ENCODE measurements around the gene DDIT4.
"Not testable (repeated sequence)": the region's sequence is repeated elsewhere in the genome, so short reads cannot be mapped to it uniquely, and the experiment has no call there.

DDIT4 gene, protein sequence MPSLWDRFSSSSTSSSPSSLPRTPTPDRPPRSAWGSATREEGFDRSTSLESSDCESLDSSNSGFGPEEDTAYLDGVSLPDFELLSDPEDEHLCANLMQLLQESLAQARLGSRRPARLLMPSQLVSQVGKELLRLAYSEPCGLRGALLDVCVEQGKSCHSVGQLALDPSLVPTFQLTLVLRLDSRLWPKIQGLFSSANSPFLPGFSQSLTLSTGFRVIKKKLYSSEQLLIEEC

DNA sequence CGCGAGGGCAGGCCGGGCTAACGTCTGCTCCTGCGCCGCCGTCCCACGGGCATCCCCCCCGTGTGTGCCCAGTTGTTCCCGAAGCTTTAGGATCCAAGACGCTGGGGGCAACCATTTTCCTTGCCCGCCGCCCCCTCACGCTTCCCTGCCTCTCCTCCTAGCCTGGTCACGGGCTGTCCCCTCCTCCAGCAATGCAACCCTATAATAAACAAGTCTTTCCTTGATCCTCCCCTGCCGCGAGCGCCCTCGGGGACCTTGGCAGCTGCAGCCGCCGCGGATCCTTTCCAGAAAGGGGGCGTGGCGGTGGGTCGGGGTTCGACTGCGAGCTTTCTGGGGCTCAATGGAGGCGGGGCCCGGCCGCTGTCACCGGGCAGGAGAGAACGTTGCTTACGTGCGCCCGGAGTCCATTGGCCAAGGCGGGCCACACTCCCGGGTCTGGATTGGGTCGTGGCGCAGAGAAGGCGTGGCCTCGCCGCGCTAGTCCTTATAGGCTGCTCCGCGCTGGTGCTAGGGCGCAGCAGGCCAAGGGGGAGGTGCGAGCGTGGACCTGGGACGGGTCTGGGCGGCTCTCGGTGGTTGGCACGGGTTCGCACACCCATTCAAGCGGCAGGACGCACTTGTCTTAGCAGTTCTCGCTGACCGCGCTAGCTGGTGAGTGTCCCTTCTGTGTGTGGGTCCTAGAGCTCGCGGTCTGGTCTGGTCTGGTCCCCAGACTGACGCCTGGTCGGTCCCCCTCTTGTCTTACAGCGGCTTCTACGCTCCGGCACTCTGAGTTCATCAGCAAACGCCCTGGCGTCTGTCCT, at the start of gene DDIT4:
Gene DDIT4, plus strand, starts transcription at position 515 of the 803 bp plus-strand sequence. CDS start 293 bp downstream, outside the sequence.
- peaks cover 0 to 9% of the 10 kb centered on the region in 2 donors for H3K36me3 ChIP-seq (ENCODE audit: control insufficient read depth in 2 of 2, insufficient read depth in 2 of 2, low read length in 2 of 2)
- peak within 1 kb of the TSS; percentile 98 for H3K27ac ChIP-seq (ENCODE audit: low read length)
- H3K4me1 ChIP-seq (ENCODE audit: control insufficient read depth, insufficient read depth, low read length): peaks cover 30% of the 10 kb centered on the region
- H3K4me3 ChIP-seq (ENCODE audit: low read length in 2 of 2): peak within 1 kb of the TSS; percentile 90 to 99
- H3K9ac ChIP-seq (ENCODE audit: low read length in 2 of 2): peak within 1 kb of the TSS; percentile 89 to 95
- H3K9me3 ChIP-seq (ENCODE audit: control insufficient read depth in 2 of 2, low read length in 2 of 2): no peaks in the 10 kb centered on the region
- H3K27me3 ChIP-seq (ENCODE audit: control insufficient read depth in 1 of 2, insufficient read depth in 2 of 2, low read length in 2 of 2): no peaks in the 10 kb centered on the region

DNA sequence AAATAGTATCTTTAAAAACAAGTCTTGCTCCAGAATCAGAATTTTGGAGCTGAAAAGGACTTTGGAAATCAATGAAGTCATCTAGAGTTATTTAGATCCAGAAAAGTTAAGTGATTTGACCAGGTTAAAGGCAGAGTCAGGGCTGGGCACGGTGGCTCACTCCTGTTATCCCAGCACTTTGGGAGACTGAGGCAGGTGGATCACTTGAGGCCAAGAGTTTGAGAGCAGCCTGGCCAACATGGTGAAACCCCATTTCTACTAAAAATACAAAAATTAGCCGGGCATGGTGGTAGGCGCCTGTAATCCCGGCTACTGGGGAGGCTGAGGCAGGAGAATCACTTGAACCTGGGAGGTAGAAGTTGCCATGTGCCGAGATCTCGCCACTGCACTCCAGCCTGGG, 49.5 kb upstream of the DDIT4 start:
- H3K27ac ChIP-seq (ENCODE audit: low read length); H3K36me3 ChIP-seq (ENCODE audit: control insufficient read depth in 2 of 2, insufficient read depth in 2 of 2, low read length in 2 of 2); H3K27me3 ChIP-seq (ENCODE audit: control insufficient read depth in 1 of 2, insufficient read depth in 2 of 2, low read length in 2 of 2); H3K4me3 ChIP-seq (ENCODE audit: low read length in 2 of 2); H3K4me1 ChIP-seq (ENCODE audit: control insufficient read depth, insufficient read depth, low read length); H3K9ac ChIP-seq (ENCODE audit: low read length in 2 of 2); H3K9me3 ChIP-seq (ENCODE audit: control insufficient read depth in 2 of 2, low read length in 2 of 2): not testable (repeated sequence)

DNA sequence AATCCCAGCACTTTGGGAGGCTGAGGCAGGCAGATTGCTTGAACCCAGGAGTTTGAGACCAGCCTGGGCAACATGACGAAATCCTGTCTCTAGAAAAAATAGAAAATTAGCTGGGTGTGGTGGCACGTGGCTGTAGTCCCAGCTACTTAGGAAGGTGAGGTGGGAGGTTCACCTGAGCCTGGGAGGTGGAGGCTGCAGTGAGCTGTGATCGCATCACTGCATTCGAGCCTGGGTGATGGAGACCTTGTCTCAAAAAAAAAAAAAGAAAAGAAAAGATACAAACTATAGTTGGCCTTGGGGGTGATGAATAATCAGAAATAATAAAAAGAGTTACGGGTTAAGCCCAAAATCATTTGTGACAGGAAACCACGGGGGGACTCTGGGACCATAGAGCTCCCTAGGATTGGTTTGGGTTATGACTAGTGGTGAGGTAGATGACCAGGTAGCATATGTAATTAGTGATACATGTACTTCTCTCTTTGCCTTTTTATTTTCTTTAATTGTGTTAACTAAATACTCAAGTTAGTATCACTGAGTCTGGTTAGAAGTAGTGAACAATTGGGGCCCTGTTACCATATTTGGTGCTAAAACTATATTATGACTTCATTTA, 47.2 kb upstream of the DDIT4 start:
- Histone ChIP-seq H3K9ac (ENCODE audit: low read length in 2 of 2) (no peak overlapping the region), H3K36me3 (ENCODE audit: control insufficient read depth in 2 of 2, insufficient read depth in 2 of 2, low read length in 2 of 2) (peaks cover 11 to 14% of the 10 kb centered on the region in 2 donors), H3K4me1 (ENCODE audit: control insufficient read depth, insufficient read depth, low read length) (peaks cover 11% of the 10 kb centered on the region), H3K27ac (ENCODE audit: low read length) (no peak overlapping the region), H3K4me3 (ENCODE audit: low read length in 2 of 2) (no peak overlapping the region), H3K9me3 (ENCODE audit: control insufficient read depth in 2 of 2, low read length in 2 of 2) (no peaks in the 10 kb centered on the region), H3K27me3 (ENCODE audit: control insufficient read depth in 1 of 2, insufficient read depth in 2 of 2, low read length in 2 of 2) (no peaks in the 10 kb centered on the region)

DNA sequence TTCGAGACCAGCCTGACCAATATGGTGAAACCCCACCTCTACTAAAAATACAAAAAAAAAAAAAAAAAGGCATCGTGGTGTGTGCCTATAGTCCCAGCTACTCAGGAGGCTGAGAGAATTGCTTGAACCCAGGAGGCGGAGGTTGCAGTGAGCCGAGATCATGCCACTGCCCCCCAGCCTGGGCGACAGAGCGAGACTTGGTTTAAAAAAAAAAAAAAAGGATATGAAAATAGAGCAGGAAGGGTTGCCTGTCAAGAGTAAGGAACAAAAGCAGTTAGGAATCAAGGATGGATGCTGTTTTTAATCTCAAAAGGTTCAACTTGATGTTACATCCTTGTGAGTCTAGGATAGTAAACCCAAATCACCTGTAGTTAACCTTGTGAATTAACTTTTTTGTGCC, 45.9 kb upstream of the DDIT4 start:
- no peaks in the 10 kb centered on the region for H3K27me3 ChIP-seq (ENCODE audit: control insufficient read depth in 1 of 2, insufficient read depth in 2 of 2, low read length in 2 of 2)
- H3K4me3 ChIP-seq (ENCODE audit: low read length in 2 of 2): no peak overlapping the region
- H3K9ac ChIP-seq (ENCODE audit: low read length in 2 of 2): no peak overlapping the region
- H3K4me1 ChIP-seq (ENCODE audit: control insufficient read depth, insufficient read depth, low read length): peaks cover 11% of the 10 kb centered on the region
- H3K36me3 ChIP-seq (ENCODE audit: control insufficient read depth in 2 of 2, insufficient read depth in 2 of 2, low read length in 2 of 2): peaks cover 12 to 17% of the 10 kb centered on the region in 2 donors
- H3K9me3 ChIP-seq (ENCODE audit: control insufficient read depth in 2 of 2, low read length in 2 of 2): no peaks in the 10 kb centered on the region
- H3K27ac ChIP-seq (ENCODE audit: low read length): peak overlapping the region; percentile 20

DNA sequence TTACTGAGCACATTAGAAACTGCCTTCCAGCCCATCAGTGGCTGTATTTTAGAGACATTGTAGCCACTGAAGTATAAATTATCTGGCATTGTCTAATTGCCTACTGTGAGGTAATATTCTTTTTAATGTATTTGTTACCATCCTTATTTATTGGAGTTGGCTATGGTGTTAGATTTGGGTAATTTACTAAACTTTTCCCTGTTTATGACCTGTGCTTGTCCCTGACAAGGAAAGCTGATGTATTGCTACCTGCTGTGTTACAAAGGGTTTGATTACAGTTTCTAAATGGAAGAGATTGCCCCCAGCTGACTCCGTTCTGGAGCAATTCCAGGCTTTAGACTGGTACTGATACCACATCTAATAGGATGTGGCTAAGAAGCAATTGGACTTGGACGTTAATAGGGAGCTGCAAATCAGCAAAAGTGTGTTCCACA, 45.4 kb upstream of the DDIT4 start:
- Histone ChIP-seq H3K9me3 (ENCODE audit: control insufficient read depth in 2 of 2, low read length in 2 of 2) (no peaks in the 10 kb centered on the region), H3K27me3 (ENCODE audit: control insufficient read depth in 1 of 2, insufficient read depth in 2 of 2, low read length in 2 of 2) (no peaks in the 10 kb centered on the region), H3K27ac (ENCODE audit: low read length) (peak overlapping the region; percentile 20), H3K4me3 (ENCODE audit: low read length in 2 of 2) (no peak overlapping the region), H3K36me3 (ENCODE audit: control insufficient read depth in 2 of 2, insufficient read depth in 2 of 2, low read length in 2 of 2) (peaks cover 17 to 21% of the 10 kb centered on the region in 2 donors), H3K9ac (ENCODE audit: low read length in 2 of 2) (no peak overlapping the region), H3K4me1 (ENCODE audit: control insufficient read depth, insufficient read depth, low read length) (peaks cover 11% of the 10 kb centered on the region)

DNA sequence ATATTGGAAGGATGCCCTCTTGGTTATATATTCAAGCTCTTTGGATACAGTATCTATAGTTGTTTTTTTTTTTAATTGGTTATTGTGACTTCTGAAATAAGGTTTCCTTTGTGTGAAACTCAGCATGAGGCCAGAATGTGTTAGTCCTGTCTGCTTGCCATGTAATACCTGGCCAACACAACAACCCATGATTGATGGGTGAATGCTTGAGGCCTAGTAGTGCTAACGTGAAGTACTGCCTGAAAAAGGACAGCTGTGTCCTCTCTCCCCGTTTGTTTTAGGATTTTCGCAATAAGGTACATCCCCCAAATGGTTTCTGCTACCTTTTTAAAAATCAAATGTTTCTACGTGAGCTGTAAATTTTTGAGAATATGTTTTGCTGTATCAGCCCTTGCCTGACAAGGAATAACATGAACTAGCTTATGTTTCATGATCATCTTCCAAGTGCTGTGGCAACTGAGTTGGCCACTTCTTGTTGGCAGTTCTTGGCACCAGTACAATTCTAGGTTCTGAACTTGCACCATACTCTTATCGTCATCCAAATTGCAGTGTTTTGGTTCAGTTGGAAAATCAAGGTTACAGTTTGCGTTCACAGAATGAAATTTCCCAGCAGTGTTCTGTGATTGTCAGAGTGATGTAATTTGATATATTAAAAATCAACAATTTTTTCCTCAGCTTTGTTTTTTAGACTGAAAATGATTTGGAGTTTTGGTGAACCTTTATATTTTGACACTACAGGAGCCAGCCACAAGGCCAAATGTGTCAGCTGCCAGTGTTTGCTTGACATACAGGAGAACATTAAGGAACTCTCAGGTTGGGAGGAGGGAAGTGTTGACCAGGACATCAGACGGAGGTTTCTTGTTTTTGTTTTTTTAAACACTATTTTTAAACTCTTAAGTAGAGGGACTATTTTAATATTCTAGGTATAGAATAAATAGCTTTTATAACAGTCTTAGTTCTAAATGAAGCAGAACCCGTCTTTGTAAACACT, 44.2 kb upstream of the DDIT4 start:
- Histone ChIP-seq H3K27ac (ENCODE audit: low read length) (peak overlapping the region; percentile 53), H3K36me3 (ENCODE audit: control insufficient read depth in 2 of 2, insufficient read depth in 2 of 2, low read length in 2 of 2) (peaks cover 23 to 24% of the 10 kb centered on the region in 2 donors), H3K4me1 (ENCODE audit: control insufficient read depth, insufficient read depth, low read length) (peaks cover 11% of the 10 kb centered on the region)

DNA sequence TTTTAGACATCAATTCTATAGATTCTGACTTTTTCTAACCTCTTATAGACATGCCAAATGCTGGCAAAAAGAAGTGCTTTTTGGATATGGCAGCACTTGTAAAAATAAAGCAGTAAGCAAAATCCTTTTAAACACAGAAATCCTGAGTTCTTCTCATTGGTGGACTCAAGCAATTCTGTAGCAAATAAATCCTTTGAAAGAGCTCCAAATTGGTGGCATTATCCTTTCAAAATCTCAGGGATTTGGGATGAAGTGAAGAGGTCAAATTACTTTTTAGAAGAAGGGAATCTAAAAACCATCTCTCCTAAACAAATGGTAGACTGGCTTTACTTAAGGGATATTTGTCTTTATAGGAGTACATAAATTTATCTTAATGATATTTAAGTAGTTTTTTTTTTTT, 40.1 kb upstream of the DDIT4 start:
- peaks cover 11% of the 10 kb centered on the region for H3K4me1 ChIP-seq (ENCODE audit: control insufficient read depth, insufficient read depth, low read length)
- no peaks in the 10 kb centered on the region for H3K27me3 ChIP-seq (ENCODE audit: control insufficient read depth in 1 of 2, insufficient read depth in 2 of 2, low read length in 2 of 2)
- H3K27ac ChIP-seq (ENCODE audit: low read length): no peak overlapping the region
- H3K36me3 ChIP-seq (ENCODE audit: control insufficient read depth in 2 of 2, insufficient read depth in 2 of 2, low read length in 2 of 2): peaks cover 31 to 38% of the 10 kb centered on the region in 2 donors
- no peaks in the 10 kb centered on the region for H3K9me3 ChIP-seq (ENCODE audit: control insufficient read depth in 2 of 2, low read length in 2 of 2)
- no peak overlapping the region for H3K4me3 ChIP-seq (ENCODE audit: low read length in 2 of 2)
- no peak overlapping the region for H3K9ac ChIP-seq (ENCODE audit: low read length in 2 of 2)

More for the DNA sequence above, 44.2 kb upstream of the DDIT4 start:
- no peaks in the 10 kb centered on the region for H3K27me3 ChIP-seq (ENCODE audit: control insufficient read depth in 1 of 2, insufficient read depth in 2 of 2, low read length in 2 of 2)
- no peaks in the 10 kb centered on the region for H3K9me3 ChIP-seq (ENCODE audit: control insufficient read depth in 2 of 2, low read length in 2 of 2)
- H3K4me3 ChIP-seq (ENCODE audit: low read length in 2 of 2): no peak overlapping the region
- peak overlapping the region in 1 of 2 donors; percentile 15 for H3K9ac ChIP-seq (ENCODE audit: low read length in 2 of 2)

DNA sequence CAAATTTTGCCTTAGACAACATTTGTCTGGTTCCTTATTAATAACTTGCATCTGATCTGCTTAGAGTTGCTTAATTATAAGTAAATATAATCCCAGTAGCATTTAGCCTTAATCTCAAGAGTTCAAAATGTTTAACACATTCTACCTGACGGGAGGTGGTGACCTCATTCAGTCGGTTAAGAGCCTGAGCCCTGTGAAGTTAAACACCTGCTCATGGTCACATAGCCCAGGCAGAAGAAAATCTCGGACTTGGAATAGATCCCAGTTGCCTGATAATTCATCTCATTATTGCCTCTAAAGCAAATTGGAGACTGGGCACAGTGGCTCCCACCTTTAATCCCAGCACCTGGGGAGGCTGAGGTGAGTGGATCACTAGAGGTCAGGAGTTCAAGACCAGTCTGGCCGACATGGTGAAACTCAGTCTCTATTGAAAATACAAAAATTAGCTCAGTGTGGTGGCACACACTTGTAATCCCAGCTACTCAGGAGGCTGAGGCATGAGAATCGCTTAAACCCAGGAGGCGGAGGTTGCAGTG, 39.1 kb upstream of the DDIT4 start:
- H3K4me3 ChIP-seq (ENCODE audit: low read length in 2 of 2): no peak overlapping the region
- no peak overlapping the region for H3K9ac ChIP-seq (ENCODE audit: low read length in 2 of 2)
- no peaks in the 10 kb centered on the region for H3K9me3 ChIP-seq (ENCODE audit: control insufficient read depth in 2 of 2, low read length in 2 of 2)
- no peaks in the 10 kb centered on the region for H3K27me3 ChIP-seq (ENCODE audit: control insufficient read depth in 1 of 2, insufficient read depth in 2 of 2, low read length in 2 of 2)
- no peak overlapping the region for H3K27ac ChIP-seq (ENCODE audit: low read length)
- peaks cover 6% of the 10 kb centered on the region for H3K4me1 ChIP-seq (ENCODE audit: control insufficient read depth, insufficient read depth, low read length)
- peaks cover 31 to 38% of the 10 kb centered on the region in 2 donors for H3K36me3 ChIP-seq (ENCODE audit: control insufficient read depth in 2 of 2, insufficient read depth in 2 of 2, low read length in 2 of 2)

DNA sequence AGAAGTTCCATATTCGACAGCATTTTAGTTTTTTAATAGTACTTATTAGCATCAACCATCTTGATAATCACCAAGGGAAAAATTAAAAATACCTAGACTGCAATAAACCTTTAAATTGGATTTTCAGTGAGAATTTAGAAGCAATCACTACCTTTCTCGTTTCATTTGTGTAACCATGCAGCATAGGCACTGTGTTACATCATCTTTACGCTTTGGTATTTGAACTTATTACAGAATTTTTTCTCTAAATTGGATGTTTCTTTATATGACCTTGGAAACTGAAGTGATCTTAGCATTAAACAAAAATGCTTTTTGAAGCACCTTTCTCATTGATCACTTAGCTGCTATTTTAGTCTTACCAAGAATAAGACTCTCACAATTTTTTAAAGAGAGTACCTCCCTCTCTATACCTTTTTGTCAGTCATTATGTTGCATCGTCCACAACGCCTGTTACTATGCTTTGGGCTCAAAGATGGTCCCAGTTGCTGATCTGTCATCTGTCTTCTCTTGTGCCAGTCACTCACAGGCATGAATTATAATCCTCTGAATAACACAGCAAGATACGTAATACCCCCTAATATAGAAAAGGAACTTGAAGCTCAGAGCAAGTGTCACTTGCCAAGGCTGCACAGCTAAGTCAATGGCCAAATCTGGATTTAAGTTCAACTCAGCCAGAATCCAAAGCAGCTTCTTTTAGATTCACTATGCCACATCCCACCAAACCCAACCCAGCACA, 38.0 kb upstream of the DDIT4 start:
- Histone ChIP-seq H3K36me3 (ENCODE audit: control insufficient read depth in 2 of 2, insufficient read depth in 2 of 2, low read length in 2 of 2) (peaks cover 29 to 37% of the 10 kb centered on the region in 2 donors), H3K27ac (ENCODE audit: low read length) (no peak overlapping the region), H3K27me3 (ENCODE audit: control insufficient read depth in 1 of 2, insufficient read depth in 2 of 2, low read length in 2 of 2) (no peaks in the 10 kb centered on the region), H3K9me3 (ENCODE audit: control insufficient read depth in 2 of 2, low read length in 2 of 2) (no peaks in the 10 kb centered on the region), H3K9ac (ENCODE audit: low read length in 2 of 2) (no peak overlapping the region), H3K4me3 (ENCODE audit: low read length in 2 of 2) (no peak overlapping the region), H3K4me1 (ENCODE audit: control insufficient read depth, insufficient read depth, low read length) (no peaks in the 10 kb centered on the region)

All from stomach smooth muscle (tissue), 2 donors.